Mesothelial cell of epicardium (in vitro differentiated cells): ENCODE results near the gene RNH1. TPM values are rescaled to one million over a fixed set of nuclear protein-coding genes. Genes with fewer than 3 reads are reported as not detected.

Experiments
- DNase-seq, 2 experiments: peaks; one replicate each; pipeline ENCODE4 v3.0.0; 2021; ENCODE audit warnings: low spot score in 2 of 2; ENCODE audit not compliant: unreplicated experiment in 2 of 2
- H3K27ac Mint-ChIP-seq: 2 replicates; pipeline ENCODE4 v1.8.0; 2021; ENCODE audit warnings: mixed read lengths
- H3K27me3 Mint-ChIP-seq: 2 replicates; pipeline ENCODE4 v1.8.0; 2021; ENCODE audit warnings: low read depth, mixed read lengths
- H3K36me3 Mint-ChIP-seq: 2 replicates; pipeline ENCODE4 v1.8.0; 2021; ENCODE audit warnings: mixed read lengths
- H3K4me1 Mint-ChIP-seq: 2 replicates; pipeline ENCODE4 v1.8.0; 2021; ENCODE audit warnings: mixed read lengths
- H3K4me3 Mint-ChIP-seq: 2 replicates; pipeline ENCODE4 v1.8.0; 2021; ENCODE audit warnings: mild to moderate bottlenecking, moderate library complexity, mixed read lengths
- H3K9me3 Mint-ChIP-seq: 2 replicates; pipeline ENCODE4 v1.8.0; 2021; ENCODE audit warnings: mixed read lengths
- CTCF ChIP-seq: fragments of 200-600 bp; sonication (generic); IDR thresholded peaks from one replicate; pipeline ENCODE4 v1.5.0; 2021; ENCODE audit warnings: antibody characterized with exemption; ENCODE audit not compliant: unreplicated experiment
- total RNA-seq: library from RNA; stranded (reverse); gene quantifications from 3 replicates; pipeline ENCODE4 v1.2.1, GENCODE V29; 2021

RNH1 gene
- total RNA-seq, 1 donor from 2014 or later, result 81.7 TPM

GRCh38 chr11:539971-540481 lies 33.0 kb upstream of the RNH1 start:
- Mint-ChIP-seq H3K36me3 (peaks cover 1% of the 10 kb centered on the region), H3K27ac (no peak overlapping the region), H3K4me1 (peaks cover 8% of the 10 kb centered on the region), H3K27me3 (peaks cover 11% of the 10 kb centered on the region), H3K9me3 (no peaks in the 10 kb centered on the region), H3K4me3 (no peak overlapping the region)
- no peak for TF ChIP-seq CTCF
- no peak for DNase-seq

- Mint-ChIP-seq H3K9me3 (no peaks in the 10 kb centered on the region), H3K4me1 (peaks cover 8% of the 10 kb centered on the region), H3K27me3 (peaks cover 11% of the 10 kb centered on the region), H3K27ac (no peak overlapping the region), H3K36me3 (peaks cover 1% of the 10 kb centered on the region), H3K4me3 (peak overlapping the region; percentile 15)
- no peak for DNase-seq
- no peak for TF ChIP-seq CTCF
Observed at GRCh38 chr11:538431-539051, 31.5 kb upstream of the RNH1 start.

- TF ChIP-seq CTCF, result no peak
- Mint-ChIP-seq H3K4me3 (peak overlapping the region; percentile 46), H3K4me1 (peaks cover 8% of the 10 kb centered on the region), H3K9me3 (no peaks in the 10 kb centered on the region), H3K27me3 (peaks cover 11% of the 10 kb centered on the region), H3K36me3 (peaks cover 1% of the 10 kb centered on the region), H3K27ac (no peak overlapping the region)
- DNase-seq, result no peak
Observed at GRCh38 chr11:537622-538430, 30.8 kb upstream of the RNH1 start.

GRCh38 chr11:536841-537621 lies 30.0 kb upstream of the RNH1 start, which contains the start of gene LRRC56:
LRRC56 (plus strand) TSS chr11:537527; CDS start chr11:540685, 3,158 bp downstream.
- peaks cover 11% of the 10 kb centered on the region for H3K27me3 Mint-ChIP-seq
- H3K27ac Mint-ChIP-seq, result peak within 1 kb of the TSS; percentile 92

More at GRCh38 chr11:536841-537621, 30.0 kb upstream of the RNH1 start, which contains the start of gene LRRC56:
- Mint-ChIP-seq H3K4me3 (peak within 1 kb of the TSS; percentile 83), H3K4me1 (peaks cover 8% of the 10 kb centered on the region), H3K36me3 (peaks cover 3% of the 10 kb centered on the region), H3K9me3 (no peaks in the 10 kb centered on the region)
- TF ChIP-seq CTCF, result no peak
- peak in 1 of 2 experiments; percentile 84 for DNase-seq
